GM18502 (cell line): ENCODE data around the gene GOLIM4.

Source experiments
- ATAC-seq: cut with Tn5 transposase; IDR thresholded peaks from one replicate; pipeline ENCODE4 v1.9.1; 2021; ENCODE audit warnings: mild to moderate bottlenecking; ENCODE audit not compliant: unreplicated experiment, poor library complexity

Gene GOLIM4

GRCh38 chr3:168051531-168052471 is 43.9 kb downstream of the GOLIM4 start:
- peak; percentile 76 for ATAC-seq

- no peak for ATAC-seq
Observed at GRCh38 chr3:168051070-168051469, 44.7 kb downstream of the GOLIM4 start.

- ATAC-seq = no peak
Observed at GRCh38 chr3:168049367-168049974, 46.3 kb downstream of the GOLIM4 start.

GRCh38 chr3:168048414-168049330 is 47.1 kb downstream of the GOLIM4 start:
- ATAC-seq = no peak

GRCh38 chr3:168047936-168048335 is 47.8 kb downstream of the GOLIM4 start:
- ATAC-seq = no peak

GRCh38 chr3:168047190-168047795 is 48.4 kb downstream of the GOLIM4 start:
- ATAC-seq = peak; percentile 70

- ATAC-seq = no peak
Observed at GRCh38 chr3:168044049-168044448, 51.7 kb downstream of the GOLIM4 start.

GRCh38 chr3:168040607-168041208 is 55.0 kb downstream of the GOLIM4 start:
- ATAC-seq = peak; percentile 88

GRCh38 chr3:168037020-168037419 is 58.7 kb downstream of the GOLIM4 start:
- no peak for ATAC-seq

GRCh38 chr3:168036619-168037018 is 59.1 kb downstream of the GOLIM4 start:
- ATAC-seq = no peak

GRCh38 chr3:168034152-168034928 is 61.4 kb downstream of the GOLIM4 start:
- ATAC-seq = no peak

GRCh38 chr3:168030577-168030976 is 65.1 kb downstream of the GOLIM4 start:
- ATAC-seq = no peak

GRCh38 chr3:168029705-168030104 is 66.0 kb downstream of the GOLIM4 start:
- no peak for ATAC-seq

- no peak for ATAC-seq
Observed at GRCh38 chr3:168028086-168028485, 67.6 kb downstream of the GOLIM4 start.

GRCh38 chr3:168026764-168027163 is 69.0 kb downstream of the GOLIM4 start:
- no peak for ATAC-seq

GRCh38 chr3:168025076-168025475 is 70.6 kb downstream of the GOLIM4 start:
- ATAC-seq = no peak

- ATAC-seq = peak; percentile 64
Observed at GRCh38 chr3:168024537-168024941, 71.2 kb downstream of the GOLIM4 start.

- ATAC-seq = no peak
Observed at GRCh38 chr3:168021737-168022450, 73.8 kb downstream of the GOLIM4 start.
